Testis (tissue), 3 donors: ENCODE measurements around the gene RYR3. TPM values are rescaled to one million over a fixed set of nuclear protein-coding genes. Genes with fewer than 3 reads are reported as not detected.

Source experiments
- DNase-seq: peaks from one replicate; pipeline ENCODE4 v3.0.0-alpha.2; 2019
- H3K27ac ChIP-seq, 2 donors: fragments of 200-600 bp; sonication (generic); one replicate each; pipeline ENCODE4 v1.5.1; 2019
- H3K27me3 ChIP-seq: fragments of 200-600 bp; sonication (generic); one replicate; pipeline ENCODE4 v1.5.1; 2019
- H3K36me3 ChIP-seq: fragments of 200-600 bp; sonication (generic); one replicate; pipeline ENCODE4 v1.5.1; 2017; ENCODE audit warnings: low read depth; ENCODE audit errors: missing control alignments
- H3K4me1 ChIP-seq: fragments of 200-600 bp; sonication (generic); one replicate; pipeline ENCODE4 v1.5.1; 2019
- H3K4me3 ChIP-seq, 2 donors: fragments of 200-600 bp; sonication (generic); one replicate each; pipeline ENCODE4 v1.5.1; 2017 to 2019
- H3K9me3 ChIP-seq: fragments of 200-600 bp; sonication (generic); one replicate; pipeline ENCODE4 v1.5.1; 2017
- CTCF ChIP-seq, 3 experiments: fragments of 450-650 bp in 2 of 3; fragments of 200-600 bp in 1 of 3; sonication (generic) in 1 of 3; IDR thresholded peaks; one replicate each; pipeline ENCODE4 v1.5.1; 2016 to 2019; ENCODE audit warnings: antibody characterized with exemption in 3 of 3, mild to moderate bottlenecking in 2 of 3, moderate library complexity in 1 of 3
- POLR2A ChIP-seq: fragments of 450-650 bp; IDR thresholded peaks from one replicate; pipeline ENCODE4 v1.6.1; 2017; ENCODE audit warnings: antibody characterized with exemption, mild to moderate bottlenecking, moderate library complexity
- WGBS, 2 donors: methylation state at CpG; one replicate each; pipeline ENCODE4 v1.1.5; 2018; 5-methylcytosine and 5-hydroxymethylcytosine counted together
- intact Hi-C: fragments of 100-400 bp; cut with DNase I; formaldehyde crosslinking; loops from one replicate; pipeline ENCODE4 v1.15.1; 2023; ENCODE audit warnings: low total_unique reads
- polyA plus RNA-seq: library from polyadenylated mRNA; stranded (reverse); fragments of 350-450 nt; fragmentation: Illumina TruSeq; extraction: RNeasy Lipid Tissue Mini Kit (QIAGEN cat#74804); gene quantifications from one replicate; pipeline ENCODE4 v1.2.3, GENCODE V29; 2014; ENCODE audit warnings: low read depth, low replicate concordance; ENCODE audit not compliant: insufficient read depth
- total RNA-seq, 2 donors: library from RNA; depleted of rRNA; stranded (reverse); fragments of >200 nt; gene quantifications; one replicate each; pipeline ENCODE4 v1.2.3, GENCODE V29; 2016

RYR3 gene
- total and polyA plus RNA-seq, 3 donors from 2014 or later, result 4.3 to 7.6 (median 4.4) TPM

DNA sequence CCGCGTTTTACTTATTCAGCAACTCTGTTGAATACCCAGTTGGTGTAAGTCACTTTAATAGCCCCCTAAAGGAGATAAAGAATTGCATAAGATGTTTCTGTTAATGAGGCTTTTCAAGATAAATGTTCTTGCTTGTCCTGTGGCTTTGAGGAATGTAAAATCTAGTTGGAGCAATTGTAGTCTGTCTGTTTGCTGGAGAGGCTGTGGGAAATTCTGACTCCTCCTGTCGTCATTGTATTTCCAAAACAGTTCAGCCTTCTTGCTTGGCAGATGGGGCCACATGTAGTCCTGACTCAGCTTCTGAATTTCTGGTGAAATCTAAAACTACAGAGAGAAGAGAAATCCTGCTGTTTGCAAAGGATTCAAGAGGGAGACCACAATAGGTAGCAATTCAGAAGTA is 114.4 kb downstream of the RYR3 start:
- Histone ChIP-seq H3K4me1 (no peaks in the 10 kb centered on the region), H3K9me3 (no peaks in the 10 kb centered on the region), H3K4me3 (no peak overlapping the region), H3K36me3 (no peaks in the 10 kb centered on the region), H3K27ac (no peak overlapping the region), H3K27me3 (no peaks in the 10 kb centered on the region)
- 70 to 73% methylated on average over 3 of the region's 3 CpGs for WGBS, 2 donors
- intact Hi-C loops, result no loop called here
- TF ChIP-seq CTCF (IDR thresholded peaks at IDR 0.05) (no peak), POLR2A (no peak)
- no peak for DNase-seq

- WGBS, 2 donors, result 72% methylated on average over 5 of the region's 5 CpGs
- no peak overlapping the region for H3K27ac ChIP-seq
- H3K9me3 ChIP-seq, result no peaks in the 10 kb centered on the region
- intact Hi-C loops, result no loop called here
- TF ChIP-seq POLR2A (no peak), CTCF (IDR thresholded peaks at IDR 0.05) (no peak)
- H3K27me3 ChIP-seq, result no peaks in the 10 kb centered on the region
- no peaks in the 10 kb centered on the region for H3K4me1 ChIP-seq
- H3K36me3 ChIP-seq, result no peaks in the 10 kb centered on the region
- no peak overlapping the region for H3K4me3 ChIP-seq
- no peak for DNase-seq
These were observed 119.8 kb downstream of the RYR3 start for GRCh38 chr15:33430577-33430976.

GRCh38 chr15:33433821-33434220 is 123.1 kb downstream of the RYR3 start:
- H3K4me1 ChIP-seq, result no peaks in the 10 kb centered on the region
- TF ChIP-seq CTCF (IDR thresholded peaks at IDR 0.05) (no peak), POLR2A (no peak)
- no peaks in the 10 kb centered on the region for H3K27me3 ChIP-seq
- no peak overlapping the region for H3K27ac ChIP-seq
- H3K36me3 ChIP-seq, result no peaks in the 10 kb centered on the region
- no peak for DNase-seq
- H3K4me3 ChIP-seq, result no peak overlapping the region
- no peaks in the 10 kb centered on the region for H3K9me3 ChIP-seq
- intact Hi-C loops, result no loop called here

GRCh38 chr15:33438396-33438795 is 127.6 kb downstream of the RYR3 start:
- no peaks in the 10 kb centered on the region for H3K27me3 ChIP-seq
- H3K27ac ChIP-seq, result no peak overlapping the region
- intact Hi-C loops, result no loop called here
- H3K36me3 ChIP-seq, result no peaks in the 10 kb centered on the region
- no peak for DNase-seq
- H3K4me3 ChIP-seq, result no peak overlapping the region
- no peaks in the 10 kb centered on the region for H3K4me1 ChIP-seq
- 87 to 94% methylated on average over 3 of the region's 3 CpGs for WGBS, 2 donors
- no peaks in the 10 kb centered on the region for H3K9me3 ChIP-seq
- TF ChIP-seq POLR2A, result no peak
- TF ChIP-seq CTCF (IDR thresholded peaks at IDR 0.05), result no peak

- intact Hi-C loops, result no loop called here
- Histone ChIP-seq H3K27ac (no peak overlapping the region), H3K36me3 (no peaks in the 10 kb centered on the region), H3K27me3 (no peaks in the 10 kb centered on the region), H3K9me3 (no peaks in the 10 kb centered on the region), H3K4me1 (no peaks in the 10 kb centered on the region), H3K4me3 (no peak overlapping the region)
- 64 to 77% methylated on average over 4 of the region's 4 CpGs for WGBS, 2 donors
- no peak for DNase-seq
- no peak for TF ChIP-seq CTCF (IDR thresholded peaks at IDR 0.05)
- TF ChIP-seq POLR2A, result no peak
These were observed 130.1 kb downstream of the RYR3 start for GRCh38 chr15:33440900-33441299.
